GM23338 (cell line): Measurements from ENCODE around the gene GRID2. TPM values are rescaled to one million over a fixed set of nuclear protein-coding genes. Genes with fewer than 3 reads are reported as not detected.

Experiments
- ATAC-seq: fragments of 200-7000 bp; cut with Tn5 transposase; 3 replicates; pipeline ENCODE4 v1.9.1; 2020
- DNase-seq: peaks from one replicate; pipeline ENCODE4 v3.0.0-alpha.2; 2015; ENCODE audit warnings: low spot score
- H2AFZ ChIP-seq: fragments of 200-600 bp; sonication (generic); 2 replicates; pipeline ENCODE4 v1.8.0; 2016; ENCODE audit warnings: antibody characterized with exemption, mild to moderate bottlenecking, moderate library complexity
- H3F3A ChIP-seq: fragments of 200-600 bp; sonication (generic); replicated peaks from 2 replicates; pipeline ENCODE4 v1.8.0; 2017; ENCODE audit warnings: antibody characterized with exemption, mixed run types, low read depth
- H3K27ac ChIP-seq: fragments of 200-600 bp; sonication (generic); 2 replicates; pipeline ENCODE4 v1.6.1; 2016; ENCODE audit warnings: low read depth
- H3K27me3 ChIP-seq: fragments of 200-600 bp; sonication (generic); 2 replicates; pipeline ENCODE4 v1.8.0; 2016; ENCODE audit warnings: mild to moderate bottlenecking, mixed run types, moderate library complexity; ENCODE audit not compliant: insufficient read depth
- H3K36me3 ChIP-seq: fragments of 200-600 bp; sonication (generic); 2 replicates; pipeline ENCODE4 v1.8.0; 2016; ENCODE audit warnings: mild to moderate bottlenecking; ENCODE audit not compliant: insufficient read depth
- H3K4me1 ChIP-seq: fragments of 200-600 bp; sonication (generic); 2 replicates; pipeline ENCODE4 v1.8.0; 2016; ENCODE audit warnings: mild to moderate bottlenecking, moderate library complexity; ENCODE audit not compliant: insufficient read depth
- H3K4me2 ChIP-seq: fragments of 200-600 bp; sonication (generic); 2 replicates; pipeline ENCODE4 v1.7.1; 2017; ENCODE audit warnings: mixed run types
- H3K4me3 ChIP-seq: fragments of 200-600 bp; sonication (generic); 2 replicates; pipeline ENCODE4 v1.6.1; 2016; ENCODE audit warnings: mixed run types
- H3K79me2 ChIP-seq: fragments of 200-600 bp; sonication (generic); replicated peaks from 2 replicates; pipeline ENCODE4 v1.8.0; 2017; ENCODE audit warnings: mild to moderate bottlenecking; ENCODE audit not compliant: insufficient read depth
- H3K9me2 ChIP-seq: fragments of 200-600 bp; sonication (generic); 2 replicates; pipeline ENCODE4 v1.8.0; 2017; ENCODE audit not compliant: insufficient read depth
- H4K20me1 ChIP-seq: fragments of 200-600 bp; sonication (generic); replicated peaks from 2 replicates; pipeline ENCODE4 v1.8.0; 2017; ENCODE audit warnings: mild to moderate bottlenecking; ENCODE audit not compliant: insufficient read depth
- H3K27ac Mint-ChIP-seq: 2 replicates; pipeline ENCODE4 v1.8.0; 2020; ENCODE audit warnings: inconsistent platforms, mild to moderate bottlenecking, moderate library complexity, mixed read lengths
- H3K27me3 Mint-ChIP-seq: 3 replicates; pipeline ENCODE4 v1.8.0; 2022; ENCODE audit warnings: low read depth, mild to moderate bottlenecking, moderate library complexity, mixed read lengths, inconsistent platforms; ENCODE audit not compliant: insufficient read depth, poor library complexity
- H3K36me3 Mint-ChIP-seq: 3 replicates; pipeline ENCODE4 v1.8.0; 2021; ENCODE audit warnings: low read depth, mild to moderate bottlenecking, inconsistent platforms, moderate library complexity, mixed read lengths
- H3K4me1 Mint-ChIP-seq: 3 replicates; pipeline ENCODE4 v1.8.0; 2020; ENCODE audit warnings: mild to moderate bottlenecking, inconsistent platforms, mixed read lengths
- H3K4me3 Mint-ChIP-seq: 3 replicates; pipeline ENCODE4 v1.8.0; 2021; ENCODE audit warnings: moderate library complexity, mild to moderate bottlenecking, inconsistent platforms, mixed read lengths
- H3K9me3 Mint-ChIP-seq: 3 replicates; pipeline ENCODE4 v1.8.0; 2020; ENCODE audit warnings: moderate library complexity, mild to moderate bottlenecking, inconsistent platforms, mixed read lengths
- polyA plus RNA-seq: library from polyadenylated mRNA; unstranded; fragments of >200 nt; fragmentation: Nextera tagmentation; extraction: Ambion mirVana; gene quantifications from 2 replicates; pipeline ENCODE4 v1.2.1, GENCODE V29; 2016
- total RNA-seq: library from RNA; depleted of rRNA; stranded (reverse); fragments of >200 nt; shearing (Covaris generic); gene quantifications from 2 replicates; pipeline ENCODE4 v1.2.3, GENCODE V29; 2014
- TF ChIP-seq, protein P1 (sequence below): fragments of 250-450 bp; sonication (Bioruptor Pico); IDR thresholded peaks from 2 replicates; pipeline ENCODE4 v1.5.0; 2020; ENCODE audit warnings: mild to moderate bottlenecking, moderate library complexity
- TF ChIP-seq, protein P2 (sequence below): IDR thresholded peaks from 2 replicates; pipeline ENCODE4 v1.6.1; 2016; ENCODE audit warnings: antibody characterized with exemption
- TF ChIP-seq, protein P3 (sequence below), 2 experiments: fragments of 200-600 bp in 1 of 2; sonication (generic) in 1 of 2; conservative IDR thresholded peaks; 2 replicates each; pipeline versions ENCODE4 v1.5.1 to v1.6.1; 2016 to 2017; ENCODE audit warnings: antibody characterized with exemption in 2 of 2, low read depth in 2 of 2, mild to moderate bottlenecking in 2 of 2, moderate library complexity in 1 of 2
- TF ChIP-seq, protein P4 (sequence below): IDR thresholded peaks from one replicate; pipeline ENCODE4 v1.6.1; 2018; ENCODE audit warnings: antibody characterized with exemption; ENCODE audit not compliant: unreplicated experiment

The GRID2 gene
- total and polyA plus RNA-seq, 2 experiments from 2014 or later, result 19.9 to 65.4 TPM

DNA sequence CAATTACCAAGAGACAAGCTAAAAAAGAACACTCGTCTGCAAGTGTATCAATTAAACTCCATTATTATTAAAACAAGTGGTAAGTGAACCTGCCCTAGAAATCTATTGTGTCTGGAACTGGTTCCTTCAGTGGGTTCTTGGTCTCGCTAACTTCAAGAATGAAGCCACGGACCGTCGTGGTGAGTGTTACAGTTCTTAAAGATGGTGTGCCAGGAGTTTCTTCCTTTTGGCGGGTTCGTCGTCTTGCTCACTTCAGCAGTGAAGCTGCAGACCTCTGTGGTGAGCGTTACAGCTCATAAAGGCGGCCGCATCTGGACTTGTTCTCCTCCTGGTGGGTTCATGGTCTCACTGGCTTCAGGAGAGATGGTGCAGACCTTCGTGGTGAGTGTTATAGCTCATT is 231.8 kb downstream of the GRID2 start (continued):
- TF ChIP-seq, protein P1, sequence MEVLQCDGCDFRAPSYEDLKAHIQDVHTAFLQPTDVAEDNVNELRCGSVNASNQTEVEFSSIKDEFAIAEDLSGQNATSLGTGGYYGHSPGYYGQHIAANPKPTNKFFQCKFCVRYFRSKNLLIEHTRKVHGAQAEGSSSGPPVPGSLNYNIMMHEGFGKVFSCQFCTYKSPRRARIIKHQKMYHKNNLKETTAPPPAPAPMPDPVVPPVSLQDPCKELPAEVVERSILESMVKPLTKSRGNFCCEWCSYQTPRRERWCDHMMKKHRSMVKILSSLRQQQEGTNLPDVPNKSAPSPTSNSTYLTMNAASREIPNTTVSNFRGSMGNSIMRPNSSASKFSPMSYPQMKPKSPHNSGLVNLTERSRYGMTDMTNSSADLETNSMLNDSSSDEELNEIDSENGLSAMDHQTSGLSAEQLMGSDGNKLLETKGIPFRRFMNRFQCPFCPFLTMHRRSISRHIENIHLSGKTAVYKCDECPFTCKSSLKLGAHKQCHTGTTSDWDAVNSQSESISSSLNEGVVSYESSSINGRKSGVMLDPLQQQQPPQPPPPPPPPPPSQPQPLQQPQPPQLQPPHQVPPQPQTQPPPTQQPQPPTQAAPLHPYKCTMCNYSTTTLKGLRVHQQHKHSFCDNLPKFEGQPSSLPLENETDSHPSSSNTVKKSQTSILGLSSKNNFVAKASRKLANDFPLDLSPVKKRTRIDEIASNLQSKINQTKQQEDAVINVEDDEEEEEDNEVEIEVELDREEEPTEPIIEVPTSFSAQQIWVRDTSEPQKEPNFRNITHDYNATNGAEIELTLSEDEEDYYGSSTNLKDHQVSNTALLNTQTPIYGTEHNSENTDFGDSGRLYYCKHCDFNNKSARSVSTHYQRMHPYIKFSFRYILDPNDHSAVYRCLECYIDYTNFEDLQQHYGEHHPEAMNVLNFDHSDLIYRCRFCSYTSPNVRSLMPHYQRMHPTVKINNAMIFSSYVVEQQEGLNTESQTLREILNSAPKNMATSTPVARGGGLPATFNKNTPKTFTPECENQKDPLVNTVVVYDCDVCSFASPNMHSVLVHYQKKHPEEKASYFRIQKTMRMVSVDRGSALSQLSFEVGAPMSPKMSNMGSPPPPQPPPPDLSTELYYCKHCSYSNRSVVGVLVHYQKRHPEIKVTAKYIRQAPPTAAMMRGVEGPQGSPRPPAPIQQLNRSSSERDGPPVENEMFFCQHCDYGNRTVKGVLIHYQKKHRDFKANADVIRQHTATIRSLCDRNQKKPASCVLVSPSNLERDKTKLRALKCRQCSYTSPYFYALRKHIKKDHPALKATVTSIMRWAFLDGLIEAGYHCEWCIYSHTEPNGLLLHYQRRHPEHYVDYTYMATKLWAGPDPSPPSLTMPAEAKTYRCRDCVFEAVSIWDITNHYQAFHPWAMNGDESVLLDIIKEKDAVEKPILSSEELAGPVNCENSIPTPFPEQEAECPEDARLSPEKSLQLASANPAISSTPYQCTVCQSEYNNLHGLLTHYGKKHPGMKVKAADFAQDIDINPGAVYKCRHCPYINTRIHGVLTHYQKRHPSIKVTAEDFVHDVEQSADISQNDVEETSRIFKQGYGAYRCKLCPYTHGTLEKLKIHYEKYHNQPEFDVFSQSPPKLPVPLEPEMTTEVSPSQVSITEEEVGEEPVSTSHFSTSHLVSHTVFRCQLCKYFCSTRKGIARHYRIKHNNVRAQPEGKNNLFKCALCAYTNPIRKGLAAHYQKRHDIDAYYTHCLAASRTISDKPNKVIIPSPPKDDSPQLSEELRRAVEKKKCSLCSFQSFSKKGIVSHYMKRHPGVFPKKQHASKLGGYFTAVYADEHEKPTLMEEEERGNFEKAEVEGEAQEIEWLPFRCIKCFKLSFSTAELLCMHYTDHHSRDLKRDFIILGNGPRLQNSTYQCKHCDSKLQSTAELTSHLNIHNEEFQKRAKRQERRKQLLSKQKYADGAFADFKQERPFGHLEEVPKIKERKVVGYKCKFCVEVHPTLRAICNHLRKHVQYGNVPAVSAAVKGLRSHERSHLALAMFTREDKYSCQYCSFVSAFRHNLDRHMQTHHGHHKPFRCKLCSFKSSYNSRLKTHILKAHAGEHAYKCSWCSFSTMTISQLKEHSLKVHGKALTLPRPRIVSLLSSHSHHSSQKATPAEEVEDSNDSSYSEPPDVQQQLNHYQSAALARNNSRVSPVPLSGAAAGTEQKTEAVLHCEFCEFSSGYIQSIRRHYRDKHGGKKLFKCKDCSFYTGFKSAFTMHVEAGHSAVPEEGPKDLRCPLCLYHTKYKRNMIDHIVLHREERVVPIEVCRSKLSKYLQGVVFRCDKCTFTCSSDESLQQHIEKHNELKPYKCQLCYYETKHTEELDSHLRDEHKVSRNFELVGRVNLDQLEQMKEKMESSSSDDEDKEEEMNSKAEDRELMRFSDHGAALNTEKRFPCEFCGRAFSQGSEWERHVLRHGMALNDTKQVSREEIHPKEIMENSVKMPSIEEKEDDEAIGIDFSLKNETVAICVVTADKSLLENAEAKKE (CRISPR knock-in tag), result no peak
- TF ChIP-seq, protein P2, sequence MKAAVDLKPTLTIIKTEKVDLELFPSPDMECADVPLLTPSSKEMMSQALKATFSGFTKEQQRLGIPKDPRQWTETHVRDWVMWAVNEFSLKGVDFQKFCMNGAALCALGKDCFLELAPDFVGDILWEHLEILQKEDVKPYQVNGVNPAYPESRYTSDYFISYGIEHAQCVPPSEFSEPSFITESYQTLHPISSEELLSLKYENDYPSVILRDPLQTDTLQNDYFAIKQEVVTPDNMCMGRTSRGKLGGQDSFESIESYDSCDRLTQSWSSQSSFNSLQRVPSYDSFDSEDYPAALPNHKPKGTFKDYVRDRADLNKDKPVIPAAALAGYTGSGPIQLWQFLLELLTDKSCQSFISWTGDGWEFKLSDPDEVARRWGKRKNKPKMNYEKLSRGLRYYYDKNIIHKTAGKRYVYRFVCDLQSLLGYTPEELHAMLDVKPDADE, result no peak

DNA sequence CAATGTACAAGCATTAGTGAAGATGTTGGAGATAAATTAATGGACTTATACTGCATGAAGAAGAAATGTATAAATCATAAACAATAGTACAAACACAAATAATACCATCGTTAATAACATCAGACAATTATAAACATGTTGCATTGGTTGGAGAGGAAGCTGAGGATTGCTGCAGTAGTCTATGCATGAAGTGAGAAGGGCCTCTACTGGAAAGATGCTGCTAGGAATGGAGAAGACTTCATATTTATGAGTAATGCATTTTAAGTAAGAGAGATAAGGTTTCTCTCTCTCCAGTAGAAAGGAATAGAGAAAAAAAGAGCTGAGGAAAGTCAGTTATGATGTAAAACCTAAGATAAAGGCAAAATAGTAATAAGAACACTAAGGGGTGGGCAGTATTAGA is 247.8 kb downstream of the GRID2 start:
- Mint-ChIP-seq H3K4me1 (peaks cover 51% of the 10 kb centered on the region), H3K27me3 (peaks cover 6% of the 10 kb centered on the region)
- TF ChIP-seq, protein P3, sequence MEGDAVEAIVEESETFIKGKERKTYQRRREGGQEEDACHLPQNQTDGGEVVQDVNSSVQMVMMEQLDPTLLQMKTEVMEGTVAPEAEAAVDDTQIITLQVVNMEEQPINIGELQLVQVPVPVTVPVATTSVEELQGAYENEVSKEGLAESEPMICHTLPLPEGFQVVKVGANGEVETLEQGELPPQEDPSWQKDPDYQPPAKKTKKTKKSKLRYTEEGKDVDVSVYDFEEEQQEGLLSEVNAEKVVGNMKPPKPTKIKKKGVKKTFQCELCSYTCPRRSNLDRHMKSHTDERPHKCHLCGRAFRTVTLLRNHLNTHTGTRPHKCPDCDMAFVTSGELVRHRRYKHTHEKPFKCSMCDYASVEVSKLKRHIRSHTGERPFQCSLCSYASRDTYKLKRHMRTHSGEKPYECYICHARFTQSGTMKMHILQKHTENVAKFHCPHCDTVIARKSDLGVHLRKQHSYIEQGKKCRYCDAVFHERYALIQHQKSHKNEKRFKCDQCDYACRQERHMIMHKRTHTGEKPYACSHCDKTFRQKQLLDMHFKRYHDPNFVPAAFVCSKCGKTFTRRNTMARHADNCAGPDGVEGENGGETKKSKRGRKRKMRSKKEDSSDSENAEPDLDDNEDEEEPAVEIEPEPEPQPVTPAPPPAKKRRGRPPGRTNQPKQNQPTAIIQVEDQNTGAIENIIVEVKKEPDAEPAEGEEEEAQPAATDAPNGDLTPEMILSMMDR (conservative IDR thresholded peaks at IDR 0.05; ENCODE audit: low read depth in 2 of 2), result peak in 1 of 2 experiments; percentile 40; a peak in 2 of 4 replicates
- TF ChIP-seq, protein P4, sequence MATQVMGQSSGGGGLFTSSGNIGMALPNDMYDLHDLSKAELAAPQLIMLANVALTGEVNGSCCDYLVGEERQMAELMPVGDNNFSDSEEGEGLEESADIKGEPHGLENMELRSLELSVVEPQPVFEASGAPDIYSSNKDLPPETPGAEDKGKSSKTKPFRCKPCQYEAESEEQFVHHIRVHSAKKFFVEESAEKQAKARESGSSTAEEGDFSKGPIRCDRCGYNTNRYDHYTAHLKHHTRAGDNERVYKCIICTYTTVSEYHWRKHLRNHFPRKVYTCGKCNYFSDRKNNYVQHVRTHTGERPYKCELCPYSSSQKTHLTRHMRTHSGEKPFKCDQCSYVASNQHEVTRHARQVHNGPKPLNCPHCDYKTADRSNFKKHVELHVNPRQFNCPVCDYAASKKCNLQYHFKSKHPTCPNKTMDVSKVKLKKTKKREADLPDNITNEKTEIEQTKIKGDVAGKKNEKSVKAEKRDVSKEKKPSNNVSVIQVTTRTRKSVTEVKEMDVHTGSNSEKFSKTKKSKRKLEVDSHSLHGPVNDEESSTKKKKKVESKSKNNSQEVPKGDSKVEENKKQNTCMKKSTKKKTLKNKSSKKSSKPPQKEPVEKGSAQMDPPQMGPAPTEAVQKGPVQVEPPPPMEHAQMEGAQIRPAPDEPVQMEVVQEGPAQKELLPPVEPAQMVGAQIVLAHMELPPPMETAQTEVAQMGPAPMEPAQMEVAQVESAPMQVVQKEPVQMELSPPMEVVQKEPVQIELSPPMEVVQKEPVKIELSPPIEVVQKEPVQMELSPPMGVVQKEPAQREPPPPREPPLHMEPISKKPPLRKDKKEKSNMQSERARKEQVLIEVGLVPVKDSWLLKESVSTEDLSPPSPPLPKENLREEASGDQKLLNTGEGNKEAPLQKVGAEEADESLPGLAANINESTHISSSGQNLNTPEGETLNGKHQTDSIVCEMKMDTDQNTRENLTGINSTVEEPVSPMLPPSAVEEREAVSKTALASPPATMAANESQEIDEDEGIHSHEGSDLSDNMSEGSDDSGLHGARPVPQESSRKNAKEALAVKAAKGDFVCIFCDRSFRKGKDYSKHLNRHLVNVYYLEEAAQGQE, result no peak

More for the DNA sequence above, 247.8 kb downstream of the GRID2 start:
- no peaks in the 10 kb centered on the region for H3K27me3 ChIP-seq
- peaks cover 27% of the 10 kb centered on the region for H3K4me1 ChIP-seq
- DNase-seq, result no peak
- peaks cover 94% of the 10 kb centered on the region for H3K79me2 ChIP-seq
- H2AFZ ChIP-seq, result no peak overlapping the region
- no peaks in the 10 kb centered on the region for H3F3A ChIP-seq
- no peak for ATAC-seq
- no peak overlapping the region for H3K4me3 Mint-ChIP-seq
- no peak overlapping the region for H3K4me3 ChIP-seq
- H3K36me3 Mint-ChIP-seq, result peaks cover 8% of the 10 kb centered on the region; the same call in 2 of the 3 replicates
- no peaks in the 10 kb centered on the region for H3K36me3 ChIP-seq
- no peaks in the 10 kb centered on the region for H3K9me3 Mint-ChIP-seq
- H3K27ac ChIP-seq, result no peak overlapping the region
- H3K9me2 ChIP-seq, result no peaks in the 10 kb centered on the region
- H4K20me1 ChIP-seq, result peaks cover 3% of the 10 kb centered on the region; the same call in 1 of the 2 replicates
- no peak overlapping the region for H3K4me2 ChIP-seq
- no peak overlapping the region for H3K27ac Mint-ChIP-seq
